ENCODE data around the gene PCDH15.

GRCh38 chr10:54485971-54486370, 315.1 kb downstream of the PCDH15 start:
- TF ChIP-seq, protein P1, sequence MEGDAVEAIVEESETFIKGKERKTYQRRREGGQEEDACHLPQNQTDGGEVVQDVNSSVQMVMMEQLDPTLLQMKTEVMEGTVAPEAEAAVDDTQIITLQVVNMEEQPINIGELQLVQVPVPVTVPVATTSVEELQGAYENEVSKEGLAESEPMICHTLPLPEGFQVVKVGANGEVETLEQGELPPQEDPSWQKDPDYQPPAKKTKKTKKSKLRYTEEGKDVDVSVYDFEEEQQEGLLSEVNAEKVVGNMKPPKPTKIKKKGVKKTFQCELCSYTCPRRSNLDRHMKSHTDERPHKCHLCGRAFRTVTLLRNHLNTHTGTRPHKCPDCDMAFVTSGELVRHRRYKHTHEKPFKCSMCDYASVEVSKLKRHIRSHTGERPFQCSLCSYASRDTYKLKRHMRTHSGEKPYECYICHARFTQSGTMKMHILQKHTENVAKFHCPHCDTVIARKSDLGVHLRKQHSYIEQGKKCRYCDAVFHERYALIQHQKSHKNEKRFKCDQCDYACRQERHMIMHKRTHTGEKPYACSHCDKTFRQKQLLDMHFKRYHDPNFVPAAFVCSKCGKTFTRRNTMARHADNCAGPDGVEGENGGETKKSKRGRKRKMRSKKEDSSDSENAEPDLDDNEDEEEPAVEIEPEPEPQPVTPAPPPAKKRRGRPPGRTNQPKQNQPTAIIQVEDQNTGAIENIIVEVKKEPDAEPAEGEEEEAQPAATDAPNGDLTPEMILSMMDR (IDR thresholded peaks at IDR 0.05) = no peak
- TF ChIP-seq POLR2A (IDR thresholded peaks at IDR 0.05) = no peak
